Lower leg skin (tissue), 4 donors: ENCODE results near the gene FAM72B. TPM values are rescaled to one million over a fixed set of nuclear protein-coding genes. Genes with fewer than 3 reads are reported as not detected.
A peak's percentile ranks its signal among the peaks of the same experiment; 100 is the strongest.
"Not testable (repeated sequence)": the region's sequence is repeated elsewhere in the genome, so short reads cannot be mapped to it uniquely, and the experiment has no call there.

Experiments
- DNase-seq, 2 donors: peaks; one replicate each; pipeline ENCODE4 v3.0.0-alpha.2; 2019; ENCODE audit warnings: low spot score in 2 of 2
- H3K4me3 ChIP-seq: fragments of 200-600 bp; sonication (generic); 2 replicates; pipeline ENCODE4 v1.5.1; 2017; ENCODE audit warnings: mild to moderate bottlenecking, low read depth; ENCODE audit not compliant: poor library complexity, severe bottlenecking
- WGBS, 2 donors: methylation state at CpG; one replicate each; pipeline ENCODE4 v1.1.5; 2018; 5-methylcytosine and 5-hydroxymethylcytosine counted together
- intact Hi-C: fragments of 100-400 bp; cut with DNase I; formaldehyde crosslinking; loops from one replicate; pipeline ENCODE4 v1.15.0; 2023; ENCODE audit warnings: low total_unique reads
- total RNA-seq, 4 donors: library from RNA; depleted of rRNA; stranded (reverse); fragments of >200 nt; gene quantifications; one replicate each; pipeline ENCODE4 v1.1.0, GENCODE V29; 2016

Gene FAM72B
- total RNA-seq, 4 donors from 2014 or later = 0.88 to 3.3 (median 1.6) TPM

DNA sequence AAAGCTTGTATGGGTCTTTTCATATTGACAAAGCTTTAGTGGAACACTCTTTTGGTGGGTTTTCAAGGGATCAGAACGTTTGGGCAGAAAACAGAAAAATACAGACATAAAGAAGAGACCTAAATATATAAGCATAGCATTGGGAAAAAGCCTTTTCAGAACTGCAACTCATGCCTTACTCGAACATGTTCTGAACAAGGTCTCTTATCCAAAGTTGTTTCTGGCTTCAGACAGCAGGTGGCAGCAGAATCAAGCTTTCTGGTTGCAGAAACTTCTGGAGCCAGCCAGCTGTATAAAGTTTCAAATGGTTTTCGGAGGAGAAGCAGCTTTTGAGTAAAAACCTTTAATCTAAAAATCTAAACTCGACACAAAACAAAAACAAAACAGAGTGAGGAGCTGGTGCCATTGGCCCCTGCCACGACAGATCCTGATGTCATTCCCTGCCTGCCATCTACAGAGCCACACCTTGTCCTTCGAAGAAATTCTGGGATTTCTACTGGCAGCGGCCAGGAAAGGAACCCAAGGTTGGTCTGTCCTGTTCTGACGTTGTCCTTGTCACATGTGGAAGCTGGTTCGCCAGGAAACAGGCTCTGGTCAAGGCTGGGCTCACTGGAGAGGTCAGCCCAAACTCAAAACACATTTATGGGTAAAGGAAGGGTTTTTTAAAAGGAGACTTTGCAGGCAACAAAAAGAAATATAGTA is 35.5 kb downstream of the FAM72B start:
- intact Hi-C loops, DNase-seq, H3K4me3 ChIP-seq: not testable (repeated sequence)
- WGBS, 2 donors = 0 to 7% methylated on average over 2 of the region's 9 CpGs

DNA sequence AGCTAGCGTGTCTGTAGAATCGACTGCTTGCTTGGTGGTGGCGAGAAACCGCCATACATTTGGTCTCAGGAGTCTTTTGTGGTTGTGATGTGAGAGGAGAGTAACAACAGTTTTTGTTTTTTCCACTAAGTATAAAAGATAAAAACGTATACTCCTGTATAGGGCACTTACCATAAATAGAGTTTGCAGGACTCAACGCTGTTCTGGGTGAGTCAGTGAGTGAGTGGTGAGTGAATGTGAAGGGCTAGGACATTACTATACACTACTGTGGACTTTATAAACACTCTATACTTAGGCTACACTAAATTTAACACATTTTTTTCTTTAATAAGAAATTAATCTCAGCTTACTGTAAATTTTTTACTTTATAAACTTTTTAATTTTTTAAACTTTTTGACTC is 43.7 kb downstream of the FAM72B start:
- intact Hi-C loops, H3K4me3 ChIP-seq, DNase-seq: not testable (repeated sequence)
- no CpG with 5 or more reads among the region's 6 CpGs for WGBS, 2 donors

DNA sequence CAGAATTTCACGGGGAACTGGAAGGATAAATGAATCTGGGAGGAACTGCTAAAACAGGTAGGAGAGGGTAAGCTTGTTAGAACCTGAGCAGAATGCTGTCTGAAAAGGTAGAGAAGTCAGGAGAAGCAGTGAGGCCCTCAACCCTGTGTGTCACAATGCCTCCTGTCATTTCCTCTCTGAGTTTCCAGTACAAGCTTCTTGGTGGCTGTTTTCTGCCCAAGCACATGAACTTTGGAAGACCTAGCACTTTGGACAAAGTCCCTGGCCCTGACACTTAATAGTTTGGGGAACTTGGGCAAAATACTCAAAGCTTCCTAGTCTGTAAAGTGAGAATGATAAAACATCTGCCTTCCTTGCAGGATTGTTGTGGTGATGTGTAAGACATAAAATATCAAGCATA is 52.6 kb downstream of the FAM72B start:
- DNase-seq, intact Hi-C loops, H3K4me3 ChIP-seq: not testable (repeated sequence)
- no CpG with 5 or more reads among the region's 1 CpG for WGBS, 2 donors

DNA sequence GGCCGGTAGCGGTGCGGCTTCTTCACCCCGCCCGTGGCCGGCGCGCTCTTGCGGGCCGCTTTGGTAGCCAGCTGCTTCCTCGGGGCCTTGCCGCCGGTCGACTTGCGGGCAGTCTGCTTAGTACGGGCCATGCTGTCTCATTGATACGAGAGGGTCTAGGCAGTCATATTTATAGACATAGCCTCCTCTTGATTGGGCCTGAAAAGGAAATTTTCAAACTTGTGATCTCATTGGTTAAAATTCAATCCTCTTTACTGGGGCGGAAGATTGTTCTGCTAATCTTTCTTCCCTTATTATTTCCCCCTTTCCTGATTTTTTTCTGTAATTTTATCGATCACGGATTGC is 65.7 kb downstream of the FAM72B start:
- WGBS, 2 donors = no CpG with 5 or more reads among the region's 20 CpGs
- DNase-seq, intact Hi-C loops: not testable (repeated sequence)
- peak overlapping the region; percentile 3 for H3K4me3 ChIP-seq

Other genes with a start within 250 kb of the FAM72B start
- gene SRGAP2C, start 635 bp upstream of the FAM72B start, total RNA-seq = 10 to 100 TPM; 41.3 to 57.7 (median 55.5) TPM